ENCODE measurements around the gene IQCN. TPM values are rescaled to one million over a fixed set of nuclear protein-coding genes. Genes with fewer than 3 reads are reported as not detected.

Gene IQCN
- polyA plus RNA-seq (0.02 to 0.06 TPM in 2 of 3 replicates, not detected in the other), polyA minus RNA-seq (0.26 to 0.46 TPM in 2 of 3 replicates, not detected in the other)
- not detected for polyA plus RNA-seq (2011; ENCODE audit: low read depth)
- not detected in 2 replicates for polyA plus RNA-seq (2011; cell fraction: cytosol; rRNA removed)
- 0.69 and 3.8 TPM in 2 replicates for polyA plus RNA-seq (2011; cell fraction: nucleus; rRNA removed)
- 0.02 and 0.34 TPM in 2 replicates for polyA plus RNA-seq (2012; ENCODE audit: low replicate concordance)
- not detected for polyA minus RNA-seq (2011; cell fraction: cytosol; rRNA and poly(A)+ RNA removed)
- polyA minus RNA-seq (2011; cell fraction: nucleus; rRNA and poly(A)+ RNA removed), result 0.84 and 2.8 TPM in 2 replicates

- TF ChIP-seq CTCF (optimal IDR thresholded peaks at IDR 0.05 in 1 of 3, IDR thresholded peaks at IDR 0.05 in 1 of 3, conservative IDR thresholded peaks at IDR 0.05 in 1 of 3; ENCODE audit: extremely low read depth in 1 of 3, insufficient read depth in 2 of 3, low read length in 3 of 3) (no peak), EZH2 (IDR thresholded peaks at IDR 0.05; ENCODE audit: low read length) (no peak)
- H3K9me1 ChIP-seq (ENCODE audit: control insufficient read depth, extremely low read depth, insufficient read depth, low read length), result no peaks in the 10 kb centered on the region
- no peak within 1 kb of the TSS for H2AFZ ChIP-seq (ENCODE audit: control insufficient read depth, low read length)
- peak within 1 kb of the TSS; percentile 30 for H3K4me2 ChIP-seq (ENCODE audit: control insufficient read depth, extremely low read depth, insufficient read depth, low read depth, low read length)
- H4K20me1 ChIP-seq (ENCODE audit: control insufficient read depth, extremely low read depth, insufficient read depth, low read length), result peaks cover 8% of the 10 kb centered on the region
- peaks cover 26% of the 10 kb centered on the region for H3K4me1 ChIP-seq (ENCODE audit: control insufficient read depth, extremely low read depth, insufficient read depth, low read length)
- H3K4me3 ChIP-seq (ENCODE audit: control insufficient read depth in 2 of 3, extremely low read depth in 1 of 3, insufficient read depth in 2 of 3, low read depth in 1 of 3, low read length in 3 of 3), result no peak within 1 kb of the TSS
- H3K36me3 ChIP-seq (ENCODE audit: control insufficient read depth in 2 of 2, extremely low read depth in 1 of 2, insufficient read depth in 2 of 2, low read length in 2 of 2), result peaks cover 1 to 8% of the 10 kb centered on the region in 2 experiments
- peak within 1 kb of the TSS; percentile 31 for H3K9ac ChIP-seq (ENCODE audit: control insufficient read depth, extremely low read depth, insufficient read depth, low read length)
- DNase-seq (ENCODE audit: low read depth, low spot score) (no peak), FAIRE-seq (no peak)
- peaks cover 14% of the 10 kb centered on the region for H3K79me2 ChIP-seq (ENCODE audit: control insufficient read depth, insufficient read depth, low read length)
- H3K27me3 ChIP-seq (ENCODE audit: control insufficient read depth, extremely low read depth, insufficient read depth, low read length), result no peaks in the 10 kb centered on the region
- no peaks in the 10 kb centered on the region for H3K9me3 ChIP-seq (ENCODE audit: control insufficient read depth, low read depth, low read length)
- dilution Hi-C loops (cut with MboI; ENCODE audit: extremely low pct_ligation_motif_present, low sequenced_read_pairs), result no loop called here
- H3K27ac ChIP-seq (ENCODE audit: control insufficient read depth, insufficient read depth, low read length), result no peak within 1 kb of the TSS
These were observed at the start of gene IQCN for GRCh38 chr19:18274219-18274780. Gene IQCN (minus strand): TSS chr19:18274452. CDS start chr19:18269478, 4,974 bp downstream.

DNA sequence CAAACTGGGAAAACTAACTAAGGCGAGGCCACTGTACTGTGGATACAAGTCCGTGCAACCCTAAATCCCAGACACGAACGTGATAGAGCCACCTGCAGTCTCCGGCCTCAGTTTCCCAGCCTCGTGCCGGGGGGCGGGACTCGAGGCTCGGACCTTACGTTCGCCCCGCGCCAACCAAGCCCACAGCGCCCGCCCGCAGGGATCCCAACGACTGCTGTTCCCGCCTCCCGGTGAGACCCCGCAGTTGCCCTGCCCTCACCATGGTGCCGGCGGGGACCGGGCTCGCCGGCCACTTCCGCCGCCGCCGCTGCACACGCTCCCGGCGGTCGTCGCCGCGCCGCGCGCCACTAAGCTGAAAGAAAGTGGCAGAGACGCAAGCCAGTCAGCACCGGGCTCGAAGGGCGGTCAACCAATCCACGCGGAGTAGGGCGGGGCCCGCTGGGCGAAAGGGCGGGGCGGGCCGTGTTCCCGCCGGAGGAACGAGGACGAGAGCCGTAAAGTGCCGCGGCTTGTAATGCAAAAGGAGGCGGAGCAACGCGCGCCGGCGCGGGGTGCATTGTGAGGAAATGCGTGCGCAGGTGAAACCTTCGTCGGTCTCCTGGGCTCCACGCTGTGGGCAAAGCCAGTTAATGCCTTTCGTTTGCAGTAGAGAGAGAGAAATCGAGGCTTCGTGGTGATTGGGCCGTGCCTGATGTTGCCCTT lies 48.7 kb upstream of the IQCN start, which contains the start of gene LSM4:
Gene LSM4, minus strand, starts transcription at position 318 of the 702 bp plus-strand sequence. Its CDS starts 56 bp downstream, at position 262.
- H4K20me1 ChIP-seq (ENCODE audit: control insufficient read depth, extremely low read depth, insufficient read depth, low read length), result no peaks in the 10 kb centered on the region
- peaks cover 18% of the 10 kb centered on the region for H3K4me1 ChIP-seq (ENCODE audit: control insufficient read depth, extremely low read depth, insufficient read depth, low read length)
- no peaks in the 10 kb centered on the region for H3K27me3 ChIP-seq (ENCODE audit: control insufficient read depth, extremely low read depth, insufficient read depth, low read length)
- dilution Hi-C loops (cut with MboI; ENCODE audit: extremely low pct_ligation_motif_present, low sequenced_read_pairs), result no loop called here
- peaks cover 2 to 11% of the 10 kb centered on the region in 2 experiments for H3K36me3 ChIP-seq (ENCODE audit: control insufficient read depth in 2 of 2, extremely low read depth in 1 of 2, insufficient read depth in 2 of 2, low read length in 2 of 2)
- TF ChIP-seq CTCF (optimal IDR thresholded peaks at IDR 0.05 in 1 of 3, IDR thresholded peaks at IDR 0.05 in 1 of 3, conservative IDR thresholded peaks at IDR 0.05 in 1 of 3; ENCODE audit: extremely low read depth in 1 of 3, insufficient read depth in 2 of 3, low read length in 3 of 3) (peak; percentile 39 to 60 (median 55)), EZH2 (IDR thresholded peaks at IDR 0.05; ENCODE audit: low read length) (no peak)
- no peaks in the 10 kb centered on the region for H3K9me1 ChIP-seq (ENCODE audit: control insufficient read depth, extremely low read depth, insufficient read depth, low read length)
- peak within 1 kb of the TSS; percentile 85 to 96 (median 94) for H3K4me3 ChIP-seq (ENCODE audit: control insufficient read depth in 2 of 3, extremely low read depth in 1 of 3, insufficient read depth in 2 of 3, low read depth in 1 of 3, low read length in 3 of 3)
- H3K27ac ChIP-seq (ENCODE audit: control insufficient read depth, insufficient read depth, low read length), result peak within 1 kb of the TSS; percentile 83
- H3K9ac ChIP-seq (ENCODE audit: control insufficient read depth, extremely low read depth, insufficient read depth, low read length), result peak within 1 kb of the TSS; percentile 95
- FAIRE-seq (peak; percentile 53), DNase-seq (ENCODE audit: low read depth, low spot score) (peak; percentile 73)
- H3K9me3 ChIP-seq (ENCODE audit: control insufficient read depth, low read depth, low read length), result no peaks in the 10 kb centered on the region
- H2AFZ ChIP-seq (ENCODE audit: control insufficient read depth, low read length), result peak within 1 kb of the TSS; percentile 94
- H3K79me2 ChIP-seq (ENCODE audit: control insufficient read depth, insufficient read depth, low read length), result peaks cover 42% of the 10 kb centered on the region
- peak within 1 kb of the TSS; percentile 99 for H3K4me2 ChIP-seq (ENCODE audit: control insufficient read depth, extremely low read depth, insufficient read depth, low read depth, low read length)
